SU-DHL-6 (cell line): Measurements from ENCODE around the gene PLD5.

ENCODE experiments used
- EZH2phosphoT487 ChIP-seq: fragments of 200-600 bp; sonication (generic), shearing (Covaris generic); conservative IDR thresholded peaks from 2 replicates; pipeline ENCODE4 v1.6.1; 2018; ENCODE audit warnings: mild to moderate bottlenecking, antibody characterized with exemption, low read length, moderate library complexity, mixed read lengths
- TF ChIP-seq, protein P1 (sequence below): fragments of 200-600 bp; sonication (generic); IDR thresholded peaks from one replicate; pipeline ENCODE4 v1.5.1; 2017; ENCODE audit warnings: antibody characterized with exemption, mild to moderate bottlenecking, low read length, moderate library complexity; ENCODE audit not compliant: insufficient read depth, poor library complexity, severe bottlenecking

DNA sequence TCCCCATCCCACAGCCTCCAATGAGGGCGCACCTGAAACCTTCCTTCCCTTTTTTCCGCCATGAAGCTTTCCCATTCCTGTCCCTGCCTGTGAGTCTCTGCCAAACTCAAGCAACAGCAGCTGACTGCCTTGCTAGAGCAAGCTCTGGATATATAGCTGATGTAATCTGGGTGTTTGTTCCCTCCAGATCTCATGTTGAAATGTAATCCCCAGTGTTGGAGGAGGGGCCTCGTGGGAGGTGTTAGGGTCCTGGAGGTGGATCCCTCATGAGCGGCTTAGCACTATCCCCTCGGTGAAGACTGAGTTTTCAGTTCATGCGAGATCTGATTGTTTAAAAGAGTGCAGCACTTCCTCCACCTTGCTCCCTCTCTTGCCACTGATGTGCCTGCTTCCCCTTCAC is 321.2 kb downstream of the PLD5 start:
- TF ChIP-seq, protein P1, sequence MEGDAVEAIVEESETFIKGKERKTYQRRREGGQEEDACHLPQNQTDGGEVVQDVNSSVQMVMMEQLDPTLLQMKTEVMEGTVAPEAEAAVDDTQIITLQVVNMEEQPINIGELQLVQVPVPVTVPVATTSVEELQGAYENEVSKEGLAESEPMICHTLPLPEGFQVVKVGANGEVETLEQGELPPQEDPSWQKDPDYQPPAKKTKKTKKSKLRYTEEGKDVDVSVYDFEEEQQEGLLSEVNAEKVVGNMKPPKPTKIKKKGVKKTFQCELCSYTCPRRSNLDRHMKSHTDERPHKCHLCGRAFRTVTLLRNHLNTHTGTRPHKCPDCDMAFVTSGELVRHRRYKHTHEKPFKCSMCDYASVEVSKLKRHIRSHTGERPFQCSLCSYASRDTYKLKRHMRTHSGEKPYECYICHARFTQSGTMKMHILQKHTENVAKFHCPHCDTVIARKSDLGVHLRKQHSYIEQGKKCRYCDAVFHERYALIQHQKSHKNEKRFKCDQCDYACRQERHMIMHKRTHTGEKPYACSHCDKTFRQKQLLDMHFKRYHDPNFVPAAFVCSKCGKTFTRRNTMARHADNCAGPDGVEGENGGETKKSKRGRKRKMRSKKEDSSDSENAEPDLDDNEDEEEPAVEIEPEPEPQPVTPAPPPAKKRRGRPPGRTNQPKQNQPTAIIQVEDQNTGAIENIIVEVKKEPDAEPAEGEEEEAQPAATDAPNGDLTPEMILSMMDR = no peak
- TF ChIP-seq EZH2phosphoT487 = no peak
